Chondrocyte (in vitro differentiated cells): ENCODE measurements around the gene AGBL3. TPM values are rescaled to one million over a fixed set of nuclear protein-coding genes. Genes with fewer than 3 reads are reported as not detected.
A peak's percentile ranks its signal among the peaks of the same experiment; 100 is the strongest.
"Not testable (repeated sequence)": the region's sequence is repeated elsewhere in the genome, so short reads cannot be mapped to it uniquely, and the experiment has no call there.

Experiments used
- DNase-seq: peaks from one replicate; pipeline ENCODE4 v3.0.0; 2021; ENCODE audit warnings: mixed read lengths, low spot score
- H3K27ac Mint-ChIP-seq: one replicate; pipeline ENCODE4 v1.8.0; 2021; ENCODE audit warnings: mild to moderate bottlenecking, moderate library complexity, mixed read lengths; ENCODE audit not compliant: unreplicated experiment
- H3K27me3 Mint-ChIP-seq: 2 replicates; pipeline ENCODE4 v1.8.0; 2021; ENCODE audit warnings: low read depth, mixed read lengths
- H3K36me3 Mint-ChIP-seq: 2 replicates; pipeline ENCODE4 v1.8.0; 2021; ENCODE audit warnings: low read depth, mixed read lengths
- H3K4me1 Mint-ChIP-seq: 2 replicates; pipeline ENCODE4 v1.8.0; 2021; ENCODE audit warnings: low read depth, mild to moderate bottlenecking, mixed read lengths
- H3K4me3 Mint-ChIP-seq: one replicate; pipeline ENCODE4 v1.8.0; 2021; ENCODE audit warnings: mild to moderate bottlenecking, moderate library complexity, mixed read lengths; ENCODE audit not compliant: unreplicated experiment
- H3K9me3 Mint-ChIP-seq: 2 replicates; pipeline ENCODE4 v1.8.0; 2021; ENCODE audit warnings: low read depth, mixed read lengths
- CTCF ChIP-seq: fragments of 200-600 bp; sonication (generic); IDR thresholded peaks from 2 replicates; pipeline ENCODE4 v1.5.0; 2021; ENCODE audit warnings: antibody characterized with exemption, mild to moderate bottlenecking, moderate library complexity
- total RNA-seq: library from RNA; stranded (reverse); gene quantifications from 3 replicates; pipeline ENCODE4 v1.2.1, GENCODE V29; 2021

The AGBL3 gene
- total RNA-seq, 1 donor from 2014 or later = 0.30 TPM

- DNase-seq = no peak
- TF ChIP-seq CTCF = no peak
- Mint-ChIP-seq H3K27ac (no peak overlapping the region), H3K36me3 (peaks cover 4% of the 10 kb centered on the region), H3K4me1 (no peaks in the 10 kb centered on the region), H3K9me3 (no peaks in the 10 kb centered on the region), H3K27me3 (peaks cover 11% of the 10 kb centered on the region), H3K4me3 (no peak overlapping the region)
Measured at GRCh38 chr7:135035252-135035651, 48.9 kb downstream of the AGBL3 start.

GRCh38 chr7:135067017-135067416, 80.7 kb downstream of the AGBL3 start:
- not testable (repeated sequence) for H3K4me1 Mint-ChIP-seq, H3K36me3 Mint-ChIP-seq, H3K4me3 Mint-ChIP-seq, H3K27ac Mint-ChIP-seq
- H3K9me3 Mint-ChIP-seq = peaks cover 29% of the 10 kb centered on the region
- H3K27me3 Mint-ChIP-seq = peaks cover 32% of the 10 kb centered on the region
- peak; percentile 55 for DNase-seq

GRCh38 chr7:135074096-135074495, 87.8 kb downstream of the AGBL3 start:
- no peak for TF ChIP-seq CTCF
- no peaks in the 10 kb centered on the region for H3K9me3 Mint-ChIP-seq
- no peaks in the 10 kb centered on the region for H3K4me1 Mint-ChIP-seq

GRCh38 chr7:135074531-135074930, 88.2 kb downstream of the AGBL3 start:
- no peak overlapping the region for H3K4me3 Mint-ChIP-seq
- H3K4me1 Mint-ChIP-seq = no peaks in the 10 kb centered on the region
- no peak overlapping the region for H3K27ac Mint-ChIP-seq
- no peak for TF ChIP-seq CTCF
- no peaks in the 10 kb centered on the region for H3K36me3 Mint-ChIP-seq
- peaks cover 27% of the 10 kb centered on the region for H3K27me3 Mint-ChIP-seq
- no peak for DNase-seq
- H3K9me3 Mint-ChIP-seq = no peaks in the 10 kb centered on the region

More at GRCh38 chr7:135074096-135074495, 87.8 kb downstream of the AGBL3 start:
- no peaks in the 10 kb centered on the region for H3K36me3 Mint-ChIP-seq
- H3K27me3 Mint-ChIP-seq = peaks cover 31% of the 10 kb centered on the region
- no peak overlapping the region for H3K4me3 Mint-ChIP-seq
- no peak overlapping the region for H3K27ac Mint-ChIP-seq
- no peak for DNase-seq

- H3K27ac Mint-ChIP-seq = no peak overlapping the region
- DNase-seq = no peak
- no peak overlapping the region for H3K4me3 Mint-ChIP-seq
- no peaks in the 10 kb centered on the region for H3K36me3 Mint-ChIP-seq
- no peaks in the 10 kb centered on the region for H3K4me1 Mint-ChIP-seq
- peaks cover 21% of the 10 kb centered on the region for H3K27me3 Mint-ChIP-seq
- no peaks in the 10 kb centered on the region for H3K9me3 Mint-ChIP-seq
- TF ChIP-seq CTCF = no peak
Measured at GRCh38 chr7:135075716-135076115, 89.4 kb downstream of the AGBL3 start.

GRCh38 chr7:135076882-135077281, 90.6 kb downstream of the AGBL3 start:
- H3K27me3 Mint-ChIP-seq = peaks cover 21% of the 10 kb centered on the region

More at GRCh38 chr7:135076882-135077281, 90.6 kb downstream of the AGBL3 start:
- no peaks in the 10 kb centered on the region for H3K9me3 Mint-ChIP-seq
- DNase-seq = no peak
- H3K4me1 Mint-ChIP-seq = no peaks in the 10 kb centered on the region
- TF ChIP-seq CTCF = no peak
- H3K36me3 Mint-ChIP-seq = no peaks in the 10 kb centered on the region
- no peak overlapping the region for H3K4me3 Mint-ChIP-seq
- no peak overlapping the region for H3K27ac Mint-ChIP-seq
